H9 (cell line): Measurements from ENCODE around the gene ENTREP3. TPM values are rescaled to one million over a fixed set of nuclear protein-coding genes. Genes with fewer than 3 reads are reported as not detected.

ENCODE experiments used
- DNase-seq: peaks from one replicate; pipeline ENCODE4 v3.0.0-alpha.2; 2017
- H2AFZ ChIP-seq: one replicate; pipeline ENCODE4 v1.6.1; 2013; ENCODE audit warnings: mild to moderate bottlenecking, low read length, control low read depth, moderate library complexity
- H2AK5ac ChIP-seq: 2 replicates; pipeline ENCODE4 v1.6.1; 2013; ENCODE audit warnings: low read length, control low read depth, mixed read lengths; ENCODE audit not compliant: insufficient read length
- H2BK120ac ChIP-seq: one replicate; pipeline ENCODE4 v1.6.1; 2013; ENCODE audit warnings: low read depth, mild to moderate bottlenecking, low read length, control low read depth, inconsistent platforms; ENCODE audit not compliant: poor library complexity, severe bottlenecking
- H2BK12ac ChIP-seq: 2 replicates; pipeline ENCODE4 v1.6.1; 2013; ENCODE audit warnings: low read length, control low read depth, mixed read lengths, low read depth; ENCODE audit not compliant: insufficient read length
- H2BK15ac ChIP-seq: 2 replicates; pipeline ENCODE4 v1.6.1; 2013; ENCODE audit warnings: low read depth, low read length, control low read depth
- H2BK20ac ChIP-seq: one replicate; pipeline ENCODE4 v1.6.1; 2013; ENCODE audit warnings: low read depth, mild to moderate bottlenecking, low read length, control low read depth, inconsistent platforms; ENCODE audit not compliant: poor library complexity, severe bottlenecking
- H2BK5ac ChIP-seq: 2 replicates; pipeline ENCODE4 v1.6.1; 2013; ENCODE audit warnings: low read length, control low read depth, mixed read lengths; ENCODE audit not compliant: insufficient read length
- H3K14ac ChIP-seq: 2 replicates; pipeline ENCODE4 v1.6.1; 2013; ENCODE audit warnings: low read length, control low read depth; ENCODE audit not compliant: insufficient read depth
- H3K18ac ChIP-seq: 2 replicates; pipeline ENCODE4 v1.6.1; 2013; ENCODE audit warnings: low read depth, mild to moderate bottlenecking, mixed read lengths, low read length, control low read depth; ENCODE audit not compliant: insufficient read length
- H3K23ac ChIP-seq: 2 replicates; pipeline ENCODE4 v1.6.1; 2013; ENCODE audit warnings: low read length, control low read depth, mixed read lengths, low read depth; ENCODE audit not compliant: insufficient read length
- H3K23me2 ChIP-seq: 2 replicates; pipeline ENCODE4 v1.6.1; 2013; ENCODE audit warnings: low read depth, mild to moderate bottlenecking, mixed read lengths, low read length, control low read depth; ENCODE audit not compliant: insufficient read length, poor library complexity, severe bottlenecking
- H3K27ac ChIP-seq: 2 replicates; pipeline ENCODE4 v1.5.1; 2013; ENCODE audit warnings: low read length, control low read depth, mixed read lengths, low read depth; ENCODE audit not compliant: insufficient read length
- H3K27me3 ChIP-seq: 2 replicates; pipeline ENCODE4 v1.6.1; 2013; ENCODE audit warnings: low read length, control low read depth, inconsistent platforms; ENCODE audit not compliant: insufficient read depth
- H3K4ac ChIP-seq: 2 replicates; pipeline ENCODE4 v1.6.1; 2013; ENCODE audit warnings: low read depth, mild to moderate bottlenecking, control low read depth, inconsistent platforms, low read length, moderate library complexity
- H3K4me1 ChIP-seq: 2 replicates; pipeline ENCODE4 v1.6.1; 2013; ENCODE audit warnings: low read length, control low read depth, inconsistent platforms; ENCODE audit not compliant: insufficient read depth
- H3K4me2 ChIP-seq: 2 replicates; pipeline ENCODE4 v1.6.1; 2013; ENCODE audit warnings: low read length, control low read depth, mixed read lengths; ENCODE audit not compliant: insufficient read length, insufficient read depth
- H3K56ac ChIP-seq: 2 replicates; pipeline ENCODE4 v1.6.1; 2013; ENCODE audit warnings: low read depth, mild to moderate bottlenecking, mixed read lengths, low read length, control low read depth; ENCODE audit not compliant: insufficient read length
- H3K79me1 ChIP-seq: 2 replicates; pipeline ENCODE4 v1.6.1; 2013; ENCODE audit warnings: low read depth, mild to moderate bottlenecking, moderate library complexity, low read length, control low read depth, inconsistent platforms; ENCODE audit not compliant: insufficient read depth, poor library complexity, severe bottlenecking
- H3K79me2 ChIP-seq: 2 replicates; pipeline ENCODE4 v1.6.1; 2013; ENCODE audit warnings: low read length, control low read depth, inconsistent platforms; ENCODE audit not compliant: insufficient read depth
- H3K9ac ChIP-seq: 2 replicates; pipeline ENCODE4 v1.6.1; 2013; ENCODE audit warnings: low read length, control low read depth, mixed read lengths; ENCODE audit not compliant: insufficient read length; ENCODE audit errors: extremely low read depth
- H3K9me3 ChIP-seq: one replicate; pipeline ENCODE4 v1.6.1; 2013; ENCODE audit warnings: low read depth, low read length, inconsistent platforms; ENCODE audit not compliant: control insufficient read depth
- H3T11ph ChIP-seq: one replicate; pipeline ENCODE4 v1.6.1; 2013; ENCODE audit warnings: mild to moderate bottlenecking, low read length, control low read depth, inconsistent platforms
- H4K20me1 ChIP-seq: one replicate; pipeline ENCODE4 v1.6.1; 2013; ENCODE audit not compliant: control insufficient read depth, insufficient read length, insufficient read depth
- H4K5ac ChIP-seq: 2 replicates; pipeline ENCODE4 v1.6.1; 2013; ENCODE audit warnings: low read depth, mild to moderate bottlenecking, mixed read lengths, low read length, control low read depth; ENCODE audit not compliant: insufficient read length
- H4K8ac ChIP-seq: replicated peaks from 2 replicates; pipeline ENCODE4 v1.6.1; 2013; ENCODE audit warnings: low read length, control low read depth, mixed read lengths, low read depth; ENCODE audit not compliant: insufficient read length
- H4K91ac ChIP-seq: 2 replicates; pipeline ENCODE4 v1.6.1; 2013; ENCODE audit warnings: low read depth, mild to moderate bottlenecking, moderate library complexity, mixed read lengths, low read length, control low read depth; ENCODE audit not compliant: insufficient read length
- H3K27ac Mint-ChIP-seq, 3 experiments: 2 replicates in 2 of 3; 3 replicates in 1 of 3; pipeline ENCODE4 v1.8.0; 2020 to 2021; ENCODE audit warnings: mixed read lengths in 3 of 3, mild to moderate bottlenecking in 1 of 3, moderate library complexity in 1 of 3
- H3K27me3 Mint-ChIP-seq: 2 replicates; pipeline ENCODE4 v1.8.0; 2021; ENCODE audit warnings: low read depth, mild to moderate bottlenecking, moderate library complexity, mixed read lengths
- H3K36me3 Mint-ChIP-seq, 3 experiments: 2 replicates in 2 of 3; 3 replicates in 1 of 3; pipeline ENCODE4 v1.8.0; 2020 to 2021; ENCODE audit warnings: low read depth in 3 of 3, mixed read lengths in 3 of 3; ENCODE audit not compliant: insufficient read depth in 1 of 3
- H3K4me1 Mint-ChIP-seq, 2 experiments: 2 replicates each; pipeline ENCODE4 v1.8.0; 2020; ENCODE audit warnings: mixed read lengths in 2 of 2
- H3K4me3 Mint-ChIP-seq, 2 experiments: 2 replicates in 1 of 2; 3 replicates in 1 of 2; pipeline ENCODE4 v1.8.0; 2020 to 2021; ENCODE audit warnings: mild to moderate bottlenecking in 2 of 2, mixed read lengths in 2 of 2, moderate library complexity in 1 of 2
- H3K9me3 Mint-ChIP-seq, 2 experiments: 2 replicates in 1 of 2; 3 replicates in 1 of 2; pipeline ENCODE4 v1.8.0; 2020; ENCODE audit warnings: mild to moderate bottlenecking in 2 of 2, mixed read lengths in 2 of 2, moderate library complexity in 1 of 2
- WGBS: extraction: QIAGEN DNeasy Blood & Tissue Kit; methylation state at CpG from one replicate; pipeline ENCODE4 v1.1.7; 2013; ENCODE audit warnings: missing lambda C conversion rate, low lambda C conversion rate, mixed read lengths; ENCODE audit not compliant: insufficient read length; ENCODE audit errors: extremely low coverage; 5-methylcytosine and 5-hydroxymethylcytosine counted together
- total RNA-seq: library from RNA; stranded (reverse); gene quantifications from 2 replicates; pipeline ENCODE4 v1.2.1, GENCODE V29; 2021
- TF ChIP-seq, protein P1 (sequence below): fragments of 200-600 bp; sonication (generic); conservative IDR thresholded peaks from 3 replicates; pipeline ENCODE4 v1.8.0; 2021; ENCODE audit warnings: antibody characterized with exemption, mild to moderate bottlenecking

The ENTREP3 gene
- total RNA-seq, 1 experiment from 2014 or later, result 41.0 TPM

- Histone ChIP-seq H3K23me2 (peaks cover 12% of the 10 kb centered on the region), H4K8ac (no peak overlapping the region), H2AFZ (no peak overlapping the region), H3K9ac (no peak overlapping the region), H2BK5ac (no peak overlapping the region), H2BK120ac (no peak overlapping the region), H3K56ac (no peak overlapping the region), H3K18ac (no peak overlapping the region), H3T11ph (no peak overlapping the region), H3K27me3 (no peaks in the 10 kb centered on the region; the same call in 1 of the 2 replicates), H2AK5ac (no peak overlapping the region), H3K4ac (no peak overlapping the region), H3K4me1 (no peaks in the 10 kb centered on the region; the same call in 1 of the 2 replicates), H3K27ac (no peak overlapping the region), H4K20me1 (no peaks in the 10 kb centered on the region), H3K79me1 (no peaks in the 10 kb centered on the region), H3K4me2 (no peak overlapping the region), H3K9me3 (no peaks in the 10 kb centered on the region), H2BK20ac (no peak overlapping the region), H4K5ac (no peak overlapping the region), H3K79me2 (no peaks in the 10 kb centered on the region), H3K23ac (no peak overlapping the region), H2BK12ac (no peak overlapping the region), H3K14ac (no peak overlapping the region), H2BK15ac (no peak overlapping the region), H4K91ac (no peak overlapping the region)
- TF ChIP-seq, protein P1, sequence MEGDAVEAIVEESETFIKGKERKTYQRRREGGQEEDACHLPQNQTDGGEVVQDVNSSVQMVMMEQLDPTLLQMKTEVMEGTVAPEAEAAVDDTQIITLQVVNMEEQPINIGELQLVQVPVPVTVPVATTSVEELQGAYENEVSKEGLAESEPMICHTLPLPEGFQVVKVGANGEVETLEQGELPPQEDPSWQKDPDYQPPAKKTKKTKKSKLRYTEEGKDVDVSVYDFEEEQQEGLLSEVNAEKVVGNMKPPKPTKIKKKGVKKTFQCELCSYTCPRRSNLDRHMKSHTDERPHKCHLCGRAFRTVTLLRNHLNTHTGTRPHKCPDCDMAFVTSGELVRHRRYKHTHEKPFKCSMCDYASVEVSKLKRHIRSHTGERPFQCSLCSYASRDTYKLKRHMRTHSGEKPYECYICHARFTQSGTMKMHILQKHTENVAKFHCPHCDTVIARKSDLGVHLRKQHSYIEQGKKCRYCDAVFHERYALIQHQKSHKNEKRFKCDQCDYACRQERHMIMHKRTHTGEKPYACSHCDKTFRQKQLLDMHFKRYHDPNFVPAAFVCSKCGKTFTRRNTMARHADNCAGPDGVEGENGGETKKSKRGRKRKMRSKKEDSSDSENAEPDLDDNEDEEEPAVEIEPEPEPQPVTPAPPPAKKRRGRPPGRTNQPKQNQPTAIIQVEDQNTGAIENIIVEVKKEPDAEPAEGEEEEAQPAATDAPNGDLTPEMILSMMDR, result no peak
- Mint-ChIP-seq H3K9me3 (no peaks in the 10 kb centered on the region; a peak in 1 of 5 replicates), H3K4me1 (peaks cover 16 to 32% of the 10 kb centered on the region in 2 experiments), H3K4me3 (no peak overlapping the region), H3K27ac (peak overlapping the region in 1 of 3 experiments; percentile 15; a peak in 1 of 7 replicates), H3K36me3 (no peaks in the 10 kb centered on the region), H3K27me3 (peaks cover 18% of the 10 kb centered on the region)
- WGBS, result no CpG with 5 or more reads among the region's 7 CpGs
- DNase-seq, result no peak
These were observed 42.1 kb upstream of the ENTREP3 start for GRCh38 chr1:155297384-155297783.
